Stimulated activated CD4-positive, alpha-beta T cell treated with anti-CD3 and anti-CD28 coated beads, Interleukin-1b, Interleukin-23, amount 100 ng/mL, for 1 hour (primary cell): ENCODE data around the gene NTRK2.

Source experiments
- DNase-seq, 2 donors: peaks; one replicate each; pipeline ENCODE4 v3.0.0-alpha.2; 2020; ENCODE audit warnings: low read depth in 2 of 2

The NTRK2 gene

GRCh38 chr9:84818791-84819190 is 149.3 kb downstream of the NTRK2 start:
- DNase-seq, result no peak

GRCh38 chr9:84819491-84819991 is 150.0 kb downstream of the NTRK2 start:
- no peak for DNase-seq

- DNase-seq, result no peak
These were observed 151.9 kb downstream of the NTRK2 start for GRCh38 chr9:84821431-84821830.

GRCh38 chr9:84822589-84823233 is 153.2 kb downstream of the NTRK2 start:
- no peak for DNase-seq

- no peak for DNase-seq
These were observed 154.1 kb downstream of the NTRK2 start for GRCh38 chr9:84823421-84824271.

- no peak for DNase-seq
These were observed 157.8 kb downstream of the NTRK2 start for GRCh38 chr9:84827216-84827765.

- no peak for DNase-seq
These were observed 158.5 kb downstream of the NTRK2 start for GRCh38 chr9:84828046-84828445.

- DNase-seq, result no peak
These were observed 159.9 kb downstream of the NTRK2 start for GRCh38 chr9:84829471-84829870.

GRCh38 chr9:84829997-84830696 is 160.6 kb downstream of the NTRK2 start:
- DNase-seq, result no peak

- no peak for DNase-seq
These were observed 161.8 kb downstream of the NTRK2 start for GRCh38 chr9:84831377-84831776.

GRCh38 chr9:84832453-84832852 is 162.9 kb downstream of the NTRK2 start:
- no peak for DNase-seq

- DNase-seq, result no peak
These were observed 164.9 kb downstream of the NTRK2 start for GRCh38 chr9:84834426-84834825.

GRCh38 chr9:84835745-84836144 is 166.2 kb downstream of the NTRK2 start:
- DNase-seq, result no peak

GRCh38 chr9:84838879-84839278 is 169.3 kb downstream of the NTRK2 start:
- no peak for DNase-seq

- DNase-seq, result no peak
These were observed 170.0 kb downstream of the NTRK2 start for GRCh38 chr9:84839541-84839940.

GRCh38 chr9:84841931-84842330 is 172.4 kb downstream of the NTRK2 start:
- DNase-seq, result no peak

- no peak for DNase-seq
These were observed 173.8 kb downstream of the NTRK2 start for GRCh38 chr9:84843175-84843824.

GRCh38 chr9:84845956-84846900 is 176.7 kb downstream of the NTRK2 start:
- DNase-seq, result no peak

- DNase-seq, result no peak
These were observed 177.4 kb downstream of the NTRK2 start for GRCh38 chr9:84846906-84847305.

GRCh38 chr9:84849049-84849448 is 179.5 kb downstream of the NTRK2 start:
- no peak for DNase-seq
